ENCODE results near the gene SPRED2.

SPRED2 gene

GRCh38 chr2:65273344-65273743 lies 159.1 kb downstream of the SPRED2 start:
- DNase-seq, result no peak

GRCh38 chr2:65268957-65269356 lies 163.4 kb downstream of the SPRED2 start:
- DNase-seq, result no peak

DNA sequence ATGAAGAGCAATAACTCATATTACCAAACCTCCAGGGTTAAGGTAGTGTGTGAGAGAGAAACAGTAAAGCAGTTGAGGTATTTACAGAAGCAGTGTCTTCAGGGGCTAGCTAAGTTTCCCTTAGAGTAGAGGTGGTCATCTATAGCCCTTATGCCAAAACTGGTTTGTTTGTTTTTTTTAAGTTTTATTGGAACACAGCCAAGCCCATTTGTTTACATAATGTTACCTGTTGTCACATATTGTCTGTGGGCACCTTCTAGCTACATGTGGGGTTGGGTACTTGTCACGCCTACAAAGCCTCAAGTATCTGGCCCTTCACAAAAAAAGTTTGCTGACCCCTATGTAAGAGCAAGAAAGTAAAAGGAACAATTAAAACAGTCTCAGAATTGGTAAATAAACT lies 165.4 kb downstream of the SPRED2 start:
- DNase-seq, result no peak

- DNase-seq, result no peak
Measured at GRCh38 chr2:65265671-65266045, 166.7 kb downstream of the SPRED2 start.

- peak; percentile 25 for DNase-seq
Measured at GRCh38 chr2:65264821-65265670, 167.4 kb downstream of the SPRED2 start.

DNA sequence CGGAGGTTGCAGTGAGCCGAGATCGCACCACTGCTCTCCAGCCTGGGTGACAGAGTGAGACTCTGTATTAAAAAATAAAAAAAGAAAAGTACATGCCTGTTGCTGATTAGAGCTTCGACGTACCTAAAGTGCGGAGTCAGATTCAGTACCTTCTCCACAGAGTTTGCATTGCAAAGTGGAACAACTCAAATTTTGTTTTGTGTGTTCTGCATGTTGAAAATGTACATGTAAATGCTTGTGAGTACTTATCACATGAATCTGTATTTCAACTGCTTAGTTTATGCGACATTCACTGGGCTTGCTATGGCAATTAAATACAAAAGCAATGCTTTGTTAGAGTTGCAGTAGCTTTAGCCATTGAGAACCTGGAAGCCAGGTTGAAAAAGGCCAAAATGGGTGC lies 168.4 kb downstream of the SPRED2 start:
- no peak for DNase-seq

GRCh38 chr2:65263262-65263661 lies 169.1 kb downstream of the SPRED2 start:
- DNase-seq, result no peak

DNA sequence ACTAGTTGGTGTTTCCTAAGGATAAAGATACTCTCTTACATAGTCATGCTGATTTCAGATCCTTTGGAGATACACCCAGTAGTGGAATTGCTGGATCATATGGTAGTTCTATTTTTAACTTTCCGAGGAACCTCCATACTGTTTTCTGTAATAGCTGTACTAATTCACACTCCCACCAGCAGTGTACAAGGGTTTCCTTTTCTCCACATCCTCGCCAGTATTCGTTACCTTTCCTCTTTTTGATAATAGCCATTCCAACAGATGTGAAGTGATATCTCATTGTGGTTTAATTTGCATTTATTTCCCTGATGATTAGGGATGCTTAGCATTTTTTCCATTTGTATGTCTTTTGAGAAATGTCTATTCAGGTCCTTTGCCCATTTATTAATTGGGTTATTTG lies 170.7 kb downstream of the SPRED2 start:
- no peak for DNase-seq
